GM18520 (cell line): ENCODE results near the gene CHAD.
"Not testable (repeated sequence)": the region's sequence is repeated elsewhere in the genome, so short reads cannot be mapped to it uniquely, and the experiment has no call there.

Experiments used
- ATAC-seq: cut with Tn5 transposase; IDR thresholded peaks from one replicate; pipeline ENCODE4 v1.9.1; 2021; ENCODE audit not compliant: unreplicated experiment

Gene CHAD

DNA sequence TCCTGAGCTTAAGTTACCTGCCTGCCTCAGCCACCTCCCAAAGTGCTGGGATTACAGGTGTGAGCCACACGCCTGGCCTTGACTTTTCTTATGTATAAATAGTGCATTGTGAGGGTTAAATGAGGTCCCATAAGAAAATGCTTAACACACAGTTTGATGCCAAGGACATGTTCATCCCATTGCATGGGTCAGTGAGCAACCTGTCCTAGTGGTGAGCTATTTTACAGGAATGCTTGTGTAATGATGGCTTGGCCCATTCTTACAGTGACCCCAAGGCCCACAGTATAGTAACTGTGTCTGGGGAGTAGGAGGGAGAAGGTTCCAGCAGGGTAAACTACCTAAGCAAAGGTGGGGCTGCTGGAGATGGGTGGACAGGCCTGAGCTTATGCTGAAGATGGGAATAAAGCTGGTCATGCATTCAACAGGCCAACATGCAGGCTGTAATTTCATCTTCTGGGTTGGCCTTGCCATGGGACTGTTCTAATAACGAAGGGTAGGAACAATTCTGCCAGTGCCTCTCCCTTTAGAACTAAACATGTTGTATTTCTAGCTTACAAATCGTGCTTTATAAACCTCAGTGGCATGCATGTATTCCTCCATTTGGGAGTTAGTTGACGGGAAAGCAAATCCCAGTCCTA is 36.4 kb downstream of the CHAD start:
- ATAC-seq, result no peak

DNA sequence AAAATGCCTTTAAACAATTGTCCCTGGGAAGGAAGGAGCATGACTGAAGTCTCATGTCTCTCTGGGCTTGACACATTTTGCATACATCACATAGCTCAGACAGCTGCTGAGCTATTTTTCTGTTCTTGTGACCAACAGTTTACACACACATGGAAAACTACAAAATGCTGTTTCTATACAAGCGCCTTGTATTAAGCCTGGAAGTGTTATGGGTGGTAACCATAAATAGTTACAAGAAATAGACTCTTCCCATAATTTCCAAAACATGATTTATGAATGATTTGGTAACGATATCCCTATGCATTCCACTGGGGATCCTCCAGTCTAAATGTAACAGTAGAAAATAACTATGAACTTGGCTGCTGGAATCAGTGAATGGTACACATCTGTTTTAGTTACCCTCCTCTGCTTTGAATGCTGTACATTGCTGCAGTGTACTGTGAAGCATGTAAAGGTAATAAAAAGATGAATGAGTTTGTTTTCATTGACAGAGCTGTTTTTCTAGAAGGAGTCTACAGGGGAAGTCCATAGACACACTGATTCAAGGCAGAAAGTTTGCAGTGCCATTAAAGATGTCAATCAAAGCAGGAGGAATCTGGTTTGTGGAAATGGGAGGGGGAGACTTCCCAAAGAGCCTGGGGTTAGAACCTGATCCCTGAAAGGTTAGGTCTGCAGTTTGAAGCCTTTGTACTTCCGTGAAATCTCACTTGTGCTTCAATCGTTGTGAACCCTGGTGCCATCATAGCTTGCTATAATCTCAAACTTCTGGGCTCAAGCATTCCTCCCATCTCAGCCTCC is 37.7 kb downstream of the CHAD start:
- no peak for ATAC-seq

DNA sequence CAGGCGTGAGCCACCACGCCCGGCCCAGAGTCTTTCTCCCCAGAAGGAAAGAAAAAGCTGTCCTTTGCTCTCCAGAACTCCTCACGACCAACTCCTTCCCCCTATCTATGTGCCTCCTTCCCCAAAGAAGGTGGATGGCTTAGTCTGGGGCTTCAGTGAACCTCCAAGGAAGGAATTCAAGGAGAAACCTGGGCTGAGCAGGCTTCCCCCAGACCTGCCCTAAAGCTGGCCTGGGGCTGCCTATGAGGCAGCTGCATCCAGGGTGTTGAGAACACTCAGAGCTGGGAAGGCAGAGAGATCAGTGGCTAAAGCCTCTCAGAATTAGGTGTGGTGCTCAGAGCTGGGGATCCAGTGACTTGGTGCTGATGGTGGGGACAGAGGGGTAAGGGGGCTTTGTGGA is 38.9 kb downstream of the CHAD start:
- no peak for ATAC-seq

DNA sequence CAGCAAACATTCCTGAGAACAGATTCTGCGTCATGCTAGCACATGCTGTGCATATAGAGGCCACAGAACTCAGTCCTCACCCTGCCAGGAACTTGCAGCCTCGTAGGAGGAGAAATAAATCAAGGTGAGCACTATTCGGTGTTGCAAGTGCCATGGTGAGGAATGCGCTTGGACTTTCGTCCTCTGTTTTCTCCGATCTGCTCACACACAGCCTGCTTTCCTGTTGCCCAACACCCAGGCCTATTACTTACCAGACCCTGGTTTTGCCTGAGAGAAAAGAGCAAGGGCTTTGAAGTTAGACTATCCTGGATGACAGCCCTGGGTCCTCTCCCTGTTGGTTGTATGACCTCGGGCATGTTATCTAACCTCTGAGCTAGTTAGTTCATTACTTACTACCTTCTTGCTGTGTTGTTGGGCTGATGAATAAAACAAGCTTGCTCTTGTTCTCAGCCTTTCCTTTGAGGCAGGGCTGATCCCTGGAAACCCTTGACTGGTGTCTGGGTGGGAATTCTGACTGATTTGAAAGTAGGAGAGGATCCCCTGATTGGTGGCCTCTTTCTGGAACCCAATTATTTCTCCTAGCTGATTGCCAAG is 39.8 kb downstream of the CHAD start:
- no peak for ATAC-seq

DNA sequence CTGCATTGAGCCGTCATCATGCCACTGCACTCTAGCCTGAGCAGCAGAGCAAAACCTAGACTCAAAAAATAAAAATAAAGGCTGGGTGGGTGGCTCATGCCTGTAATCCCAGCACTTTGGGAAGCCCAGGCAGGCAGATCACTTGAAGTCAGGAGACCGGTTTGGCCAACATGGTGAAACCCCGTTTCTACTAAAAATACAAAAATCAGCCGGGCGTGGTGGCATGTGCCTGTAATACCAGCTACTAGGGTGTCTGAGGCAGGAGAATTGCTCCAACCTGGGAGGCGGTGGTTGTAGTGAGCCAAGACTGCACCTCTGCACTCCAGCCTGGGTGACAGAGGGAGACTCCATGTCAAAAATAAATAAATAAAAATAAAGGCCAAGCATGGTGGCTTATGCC is 40.6 kb downstream of the CHAD start:
- ATAC-seq, result not testable (repeated sequence)

DNA sequence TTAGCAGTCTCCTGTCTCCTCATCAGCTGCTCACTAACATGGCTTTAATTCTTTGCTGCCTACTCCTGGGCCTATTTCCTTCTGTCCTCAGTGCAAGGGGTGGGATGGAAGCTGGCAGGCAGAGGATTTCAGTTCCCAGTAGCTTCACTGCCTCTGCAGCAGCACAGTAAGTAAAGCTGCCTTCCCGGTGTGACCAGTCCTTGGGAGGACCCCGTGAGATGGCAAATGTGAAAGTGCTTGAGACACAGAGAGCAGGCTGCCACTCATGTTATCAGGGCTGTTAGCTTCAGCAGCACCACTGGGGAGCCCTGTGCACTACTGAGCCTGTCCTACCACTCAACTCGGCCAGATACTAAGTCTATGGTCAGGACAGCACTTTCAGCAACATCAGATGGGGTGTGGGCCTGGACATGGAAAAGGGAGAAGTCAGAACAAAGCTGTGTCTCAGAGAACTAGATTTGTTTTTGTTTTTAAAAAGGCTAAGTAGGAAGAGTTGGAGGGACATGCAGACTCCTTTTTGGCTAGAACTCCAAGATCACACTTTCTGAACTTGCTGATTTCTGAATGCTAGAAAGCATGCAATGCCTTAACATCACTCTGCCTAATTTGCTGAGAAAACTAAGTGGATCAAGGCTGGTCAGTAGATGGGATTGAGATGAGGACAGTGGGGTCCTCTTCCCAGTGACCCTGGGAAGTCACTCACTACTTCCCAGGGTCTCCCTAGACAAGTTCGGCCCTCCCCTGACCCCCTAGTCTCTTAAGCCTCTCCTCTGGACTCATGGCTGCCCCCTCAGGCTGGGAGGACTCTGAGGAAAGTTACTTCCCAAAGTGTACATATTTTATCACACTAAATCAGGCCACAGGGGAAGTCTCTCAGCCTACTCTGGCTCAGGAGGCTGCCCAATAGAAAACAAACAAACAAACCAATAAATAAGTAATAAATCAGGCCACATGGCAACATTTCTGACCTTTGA is 41.6 kb downstream of the CHAD start:
- no peak for ATAC-seq

DNA sequence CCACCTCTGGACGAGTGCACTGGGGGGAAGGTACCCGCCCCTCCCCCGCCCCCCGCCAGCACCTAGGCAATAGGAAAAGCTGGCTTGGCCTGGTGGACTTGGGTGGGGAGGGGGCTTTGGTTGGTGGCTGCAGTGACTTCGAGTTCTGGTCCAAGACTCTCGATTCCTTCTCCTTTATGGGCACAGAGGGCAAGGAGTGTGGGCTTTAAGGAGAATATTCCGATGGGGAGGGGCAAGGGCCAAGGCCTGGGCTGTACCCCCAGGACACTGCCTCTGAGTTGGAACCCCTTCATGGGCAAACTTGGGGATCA is 42.3 kb downstream of the CHAD start:
- ATAC-seq, result no peak

DNA sequence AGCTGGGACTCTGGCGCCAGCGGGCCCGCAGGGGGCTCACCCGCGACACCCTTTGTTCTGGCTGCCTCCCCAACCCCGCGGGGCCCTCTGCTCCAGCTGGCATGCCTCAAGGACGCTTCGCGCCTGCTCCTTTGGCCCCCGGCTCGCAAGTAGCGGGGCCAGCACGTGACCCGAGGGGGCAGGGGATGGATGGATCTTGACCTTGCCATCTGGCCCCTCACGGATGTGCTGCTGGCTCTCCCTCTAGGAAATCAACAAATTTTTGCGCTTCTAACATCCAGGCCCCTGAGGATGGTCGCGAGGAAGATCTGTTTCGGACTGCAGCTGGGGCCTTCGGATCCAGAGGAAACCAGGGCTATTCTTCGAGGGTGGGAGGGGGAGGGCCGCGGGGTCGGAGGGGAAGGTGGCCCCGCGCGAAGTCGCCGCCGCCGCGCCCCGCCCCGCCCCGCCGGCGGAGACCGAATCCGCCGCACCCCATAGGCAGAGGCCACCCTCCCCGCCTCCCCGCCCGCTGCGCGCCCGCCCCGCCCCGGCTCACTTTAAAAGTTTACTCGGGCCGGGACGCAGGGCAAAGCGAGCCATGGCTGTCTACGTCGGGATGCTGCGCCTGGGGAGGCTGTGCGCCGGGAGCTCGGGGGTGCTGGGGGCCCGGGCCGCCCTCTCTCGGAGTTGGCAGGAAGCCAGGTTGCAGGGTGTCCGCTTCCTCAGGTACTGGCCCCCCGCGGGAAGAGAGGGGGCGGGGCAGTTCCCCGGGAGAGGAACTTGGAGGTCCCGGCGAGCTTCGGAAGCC is 42.8 kb downstream of the CHAD start, which contains the start of gene ACSF2:
Gene ACSF2 (plus strand): TSS at position 537 of the 790 bp plus-strand sequence. CDS start 44 bp downstream, at position 581.
- ATAC-seq, result no peak

DNA sequence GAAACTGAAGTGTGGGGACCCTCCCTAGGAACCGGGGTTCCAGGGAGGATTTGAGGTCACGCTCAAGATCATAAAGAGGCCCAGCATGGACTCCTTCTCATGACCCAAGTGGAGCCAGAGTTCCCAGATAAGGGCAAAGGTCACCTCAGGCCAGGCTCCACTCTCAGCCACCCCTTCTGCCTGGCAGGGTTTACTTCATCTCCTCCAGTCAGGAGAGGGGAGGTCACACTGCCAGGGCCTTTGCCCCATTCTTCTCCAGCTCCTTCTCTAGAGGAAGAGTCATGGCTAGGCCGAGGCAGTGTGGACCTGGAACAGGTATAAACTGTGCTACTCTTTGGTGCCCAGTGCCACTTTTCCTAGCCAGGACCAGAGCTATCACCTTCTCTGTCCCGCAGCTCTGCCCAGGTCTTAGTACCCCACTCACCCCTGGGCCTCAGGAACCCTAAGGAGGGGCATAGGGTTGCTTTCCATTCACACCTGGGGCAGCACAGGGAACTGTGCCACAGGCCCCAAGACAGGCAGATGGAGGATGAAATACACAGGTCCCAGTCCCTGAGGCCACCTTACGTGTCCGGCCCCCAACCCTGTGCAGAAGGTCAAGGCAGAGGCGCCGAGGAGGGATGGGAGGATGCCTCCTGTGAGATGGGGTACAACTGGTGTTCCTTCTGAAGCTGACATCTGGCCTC is 43.5 kb downstream of the CHAD start:
- ATAC-seq, result no peak

DNA sequence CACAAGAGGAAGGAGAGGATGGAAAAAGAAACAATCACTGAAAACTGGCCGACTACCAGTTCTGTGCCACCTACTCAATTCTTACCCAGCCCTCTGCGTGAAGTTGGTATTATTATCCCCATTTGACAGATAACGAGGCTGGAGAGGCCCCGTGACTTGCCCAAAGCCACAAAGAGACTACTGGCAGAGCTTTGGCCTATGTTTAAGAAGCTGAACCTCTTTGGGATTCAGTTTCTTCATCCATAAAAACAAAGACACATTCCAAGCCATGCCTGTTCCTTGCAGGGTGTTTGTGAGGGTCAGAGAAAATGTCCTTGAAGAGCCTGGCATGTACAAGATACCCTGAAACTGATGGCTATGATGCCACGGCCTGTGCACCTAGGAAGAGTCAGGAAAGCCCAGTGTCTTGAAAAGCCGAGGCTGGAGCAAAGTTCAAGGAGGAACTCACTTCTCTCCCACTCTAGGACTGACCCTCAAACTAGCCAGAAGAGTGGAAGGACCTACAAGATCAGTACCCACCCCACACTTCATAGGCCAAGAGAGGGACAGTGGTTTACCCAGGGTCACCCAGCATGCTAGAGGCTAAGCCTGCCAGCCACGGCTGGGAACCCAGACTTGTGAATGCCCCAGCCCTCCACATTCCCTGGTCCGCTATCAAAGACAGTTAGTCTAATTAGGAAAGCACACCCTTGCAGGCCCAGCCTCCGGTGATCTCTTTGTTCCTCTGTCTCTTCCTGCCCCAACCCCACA is 44.3 kb downstream of the CHAD start:
- ATAC-seq, result no peak

DNA sequence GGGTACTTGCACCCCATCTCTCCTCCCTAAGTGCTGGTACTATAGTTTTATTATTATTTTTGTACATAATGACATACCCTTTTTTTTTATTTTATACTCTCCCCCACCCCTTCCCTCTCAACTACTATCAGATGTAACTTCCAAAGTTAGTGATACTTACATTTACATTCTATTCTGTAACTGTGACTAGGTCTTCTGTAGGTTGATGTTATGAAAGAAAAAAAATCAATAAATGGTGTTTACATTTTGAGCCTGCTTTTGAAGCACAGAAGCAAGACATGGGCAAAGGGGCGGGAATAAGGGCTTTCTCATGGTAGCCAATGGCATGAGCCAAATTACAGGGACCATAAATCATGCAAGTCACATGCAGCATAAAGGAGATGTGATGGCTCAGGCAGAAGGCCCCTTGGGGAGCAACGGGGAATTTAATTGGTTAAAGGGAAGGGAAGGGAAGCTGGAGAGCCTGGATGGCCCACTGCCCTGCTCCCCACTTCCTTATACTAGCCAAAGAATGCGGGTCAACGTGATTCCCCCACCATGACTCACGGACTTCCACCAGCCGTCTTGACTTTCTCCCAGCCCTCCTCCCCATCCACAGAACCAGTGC is 45.0 kb downstream of the CHAD start:
- no peak for ATAC-seq

DNA sequence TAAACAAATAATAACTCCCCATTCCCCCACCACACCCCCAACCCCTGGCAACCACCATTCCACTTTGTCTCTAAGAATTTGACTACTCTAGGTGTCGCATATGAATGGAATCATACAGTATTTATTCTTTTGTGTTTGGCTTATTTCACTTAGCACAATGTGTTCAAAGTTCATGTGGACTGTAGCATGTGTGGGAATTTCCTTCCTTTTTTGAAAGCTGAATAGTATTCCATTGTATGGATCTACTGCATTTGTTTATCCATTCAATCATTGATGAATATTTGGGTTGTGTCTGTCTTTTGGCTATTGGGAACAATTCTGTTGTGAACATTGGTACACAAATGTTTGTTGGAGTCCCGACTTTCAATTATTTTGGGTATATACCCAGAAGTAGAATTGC is 45.9 kb downstream of the CHAD start:
- ATAC-seq, result no peak

DNA sequence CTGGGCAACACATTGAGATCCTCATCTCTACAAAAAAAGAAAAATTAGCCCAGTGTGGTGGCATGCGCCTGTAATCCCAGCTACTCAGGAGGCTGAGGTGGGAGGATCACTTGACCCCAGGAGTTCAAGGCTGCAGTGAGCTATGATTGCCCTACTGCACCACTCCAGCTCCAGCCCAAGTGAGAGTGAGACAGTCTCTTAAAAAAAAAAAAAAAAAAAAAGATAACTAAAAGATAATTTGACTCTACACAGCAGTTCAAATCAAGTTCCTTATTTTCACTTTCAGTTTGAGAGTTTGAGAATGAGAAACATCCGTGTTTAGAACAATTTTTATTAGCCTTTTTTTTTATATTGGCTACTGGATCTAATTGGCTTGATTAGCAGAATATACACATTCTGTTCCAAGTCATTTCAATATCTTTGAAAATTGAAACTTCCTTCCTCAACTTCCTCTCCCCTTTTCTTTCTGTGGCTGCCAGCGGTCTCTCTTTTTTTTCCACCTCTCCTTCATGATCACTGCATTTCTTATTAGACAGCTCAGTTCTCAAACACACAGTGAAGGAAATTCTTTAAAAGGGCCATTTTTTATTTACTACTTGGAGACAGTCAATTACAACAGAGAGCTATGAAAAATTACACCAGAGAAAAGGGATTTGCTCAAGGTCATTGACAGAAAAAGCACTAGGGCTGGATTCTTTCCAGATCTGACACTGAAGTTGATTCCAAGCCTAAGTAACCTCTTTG is 47.2 kb downstream of the CHAD start:
- no peak for ATAC-seq

DNA sequence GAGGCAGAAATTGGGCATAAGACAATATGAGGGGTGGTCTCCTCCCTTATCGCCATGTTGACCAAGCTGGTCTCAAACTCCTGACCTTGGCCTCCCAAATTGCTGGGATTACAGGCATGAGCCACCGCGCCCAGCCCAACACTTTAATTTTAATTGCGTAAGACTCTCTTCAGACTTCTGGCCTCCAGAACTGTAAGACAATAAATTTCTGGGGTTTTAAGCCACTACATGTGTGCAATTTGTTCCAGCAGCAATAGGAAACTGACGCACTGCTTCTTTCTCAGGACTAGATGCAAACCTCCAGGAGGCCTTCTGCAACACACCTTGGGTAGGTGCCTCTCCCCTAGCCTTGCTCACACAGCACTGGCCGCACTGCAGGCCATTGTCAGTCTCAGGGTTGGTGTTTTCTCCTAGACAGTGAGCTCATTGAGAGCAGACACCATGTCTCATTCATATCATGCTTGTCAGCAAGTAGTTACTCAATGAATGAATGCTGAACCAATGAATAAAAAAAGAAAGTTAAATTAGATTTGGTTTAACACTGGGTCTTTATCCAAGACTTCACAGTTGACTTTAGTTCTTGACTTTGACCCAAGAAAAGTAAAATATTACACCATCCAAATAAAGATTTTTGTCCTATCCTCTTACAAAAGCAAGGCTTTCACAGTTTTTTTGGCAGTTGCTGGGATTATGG is 48.1 kb downstream of the CHAD start:
- no peak for ATAC-seq

DNA sequence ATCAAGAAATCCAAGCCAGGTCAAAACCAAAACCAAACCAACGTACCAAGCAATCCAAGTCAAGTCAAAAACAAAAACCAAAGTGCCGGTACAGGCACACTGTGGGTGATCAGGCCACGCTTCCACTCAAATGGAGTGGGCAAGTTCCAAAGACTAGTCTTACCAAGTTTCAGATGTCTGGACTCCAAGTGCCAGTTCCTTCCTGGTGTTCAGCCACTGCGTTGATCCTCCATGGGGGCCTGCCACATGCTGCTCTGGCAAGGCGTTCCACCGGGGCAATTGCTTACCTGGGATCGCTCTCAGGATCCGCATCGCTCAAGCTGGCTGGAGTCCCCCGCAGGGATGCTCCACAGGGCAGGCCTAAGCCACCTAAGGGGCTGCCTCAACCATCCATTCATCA is 49.1 kb downstream of the CHAD start:
- not testable (repeated sequence) for ATAC-seq

DNA sequence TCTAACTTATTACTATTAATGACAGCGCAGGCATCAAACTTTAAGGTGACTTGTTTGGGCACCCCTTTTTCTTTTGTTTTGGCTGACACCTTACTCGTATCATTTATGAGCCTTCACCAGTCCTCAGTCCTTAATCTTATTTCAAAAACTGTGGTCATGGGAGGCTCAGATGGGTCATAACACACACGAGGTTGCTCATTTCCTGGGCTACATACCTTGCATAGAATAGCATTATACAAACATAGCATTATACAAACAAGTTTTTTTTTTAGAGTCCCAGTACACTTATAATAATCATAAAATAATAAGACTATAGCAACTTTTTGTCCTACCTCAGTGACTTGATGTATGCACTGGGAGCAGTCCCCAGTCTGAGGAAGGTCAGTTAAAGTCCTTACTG is 53.9 kb downstream of the CHAD start:
- no peak for ATAC-seq
